ENCODE measurements around the gene SLC25A1.

SLC25A1 gene

DNA sequence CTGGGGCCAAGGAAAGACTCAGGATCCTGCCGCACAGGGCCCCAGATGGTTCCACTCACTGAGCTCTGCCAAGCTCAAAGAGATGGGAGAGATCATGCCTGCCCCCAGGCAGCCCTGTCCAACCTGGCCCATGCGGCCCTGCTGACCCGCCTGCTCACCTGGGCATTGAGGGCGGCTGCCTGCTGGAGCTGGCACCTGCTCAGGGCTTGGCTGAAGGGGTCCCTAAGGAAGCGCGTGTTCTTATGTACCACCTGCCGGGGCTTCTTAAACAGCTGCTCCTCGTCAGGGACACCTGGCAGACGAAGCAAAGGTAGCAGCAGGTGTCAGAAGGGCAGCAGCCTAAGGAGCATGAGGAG lies 39.6 kb downstream of the SLC25A1 start:
- TF ChIP-seq CTCF (IDR thresholded peaks at IDR 0.05; ENCODE audit: insufficient read depth, missing control alignments): no peak
- FAIRE-seq: no peak
- no peak for DNase-seq (ENCODE audit: insufficient read length, low spot score)

GRCh38 chr22:19138217-19139000 lies 40.1 kb downstream of the SLC25A1 start:
- no peak for FAIRE-seq
- TF ChIP-seq CTCF (IDR thresholded peaks at IDR 0.05; ENCODE audit: insufficient read depth, missing control alignments): no peak
- no peak for DNase-seq (ENCODE audit: insufficient read length, low spot score)

GRCh38 chr22:19137384-19138216 lies 40.9 kb downstream of the SLC25A1 start:
- no peak for FAIRE-seq
- no peak for TF ChIP-seq CTCF (IDR thresholded peaks at IDR 0.05; ENCODE audit: insufficient read depth, missing control alignments)
- DNase-seq (ENCODE audit: insufficient read length, low spot score): no peak

GRCh38 chr22:19136915-19137314 lies 41.6 kb downstream of the SLC25A1 start:
- no peak for TF ChIP-seq CTCF (IDR thresholded peaks at IDR 0.05; ENCODE audit: insufficient read depth, missing control alignments)
- FAIRE-seq (no peak), DNase-seq (ENCODE audit: insufficient read length, low spot score) (no peak)

DNA sequence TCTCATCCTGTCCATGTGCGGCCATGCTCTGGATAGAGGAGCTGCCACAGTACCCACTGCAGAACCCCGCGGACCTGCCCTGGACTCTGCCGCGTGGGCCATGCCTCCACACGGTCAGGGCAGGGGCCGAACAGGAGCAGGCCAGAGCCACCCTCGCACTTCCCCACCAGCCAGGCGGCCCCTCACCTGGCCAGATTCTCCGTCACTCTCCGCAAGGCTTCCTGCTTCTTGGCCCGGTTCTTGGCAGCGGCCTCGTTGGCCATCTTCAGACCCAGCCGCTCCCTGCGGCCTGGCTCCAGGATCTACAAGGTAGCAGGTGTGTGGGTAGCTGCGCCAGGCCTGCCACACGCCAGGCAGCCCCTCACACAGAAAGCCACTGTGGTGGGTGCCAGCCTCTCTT lies 43.7 kb downstream of the SLC25A1 start:
- FAIRE-seq (no peak), DNase-seq (ENCODE audit: insufficient read length, low spot score) (no peak)
- TF ChIP-seq CTCF (IDR thresholded peaks at IDR 0.05; ENCODE audit: insufficient read depth, missing control alignments): no peak

- DNase-seq (ENCODE audit: insufficient read length, low spot score): no peak
- TF ChIP-seq CTCF (IDR thresholded peaks at IDR 0.05; ENCODE audit: insufficient read depth, missing control alignments): no peak
- FAIRE-seq: no peak
These were observed 44.2 kb downstream of the SLC25A1 start for GRCh38 chr22:19134176-19134831.
